Effector CD8-positive, alpha-beta T cell (primary cell): ENCODE results near the gene NFKBIA.
"Not testable (repeated sequence)": the region's sequence is repeated elsewhere in the genome, so short reads cannot be mapped to it uniquely, and the experiment has no call there.

Experiments
- DNase-seq: peaks from one replicate; lab custom pipeline; 2025; lab: John Stamatoyannopoulos, UW

NFKBIA gene

GRCh38 chr14:35390577-35391387 is 13.8 kb downstream of the NFKBIA start:
- DNase-seq = no peak

DNA sequence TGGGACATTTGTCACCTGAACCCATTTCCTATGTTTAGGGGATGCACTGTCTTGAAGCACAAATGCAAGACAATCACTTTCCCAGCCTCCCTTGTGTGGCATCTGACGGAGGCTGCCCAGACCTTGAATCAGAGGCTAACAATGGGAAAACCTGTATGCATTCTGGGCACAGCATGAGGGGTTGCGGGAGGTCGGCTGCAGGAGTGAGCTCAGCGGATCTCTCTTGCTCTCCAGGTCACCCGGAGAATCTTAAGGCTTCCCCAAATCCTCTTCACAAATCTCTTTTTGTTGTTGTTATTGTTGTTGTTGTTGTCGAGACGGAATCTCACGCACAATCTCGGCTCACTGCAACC is 15.3 kb downstream of the NFKBIA start:
- no peak for DNase-seq

DNA sequence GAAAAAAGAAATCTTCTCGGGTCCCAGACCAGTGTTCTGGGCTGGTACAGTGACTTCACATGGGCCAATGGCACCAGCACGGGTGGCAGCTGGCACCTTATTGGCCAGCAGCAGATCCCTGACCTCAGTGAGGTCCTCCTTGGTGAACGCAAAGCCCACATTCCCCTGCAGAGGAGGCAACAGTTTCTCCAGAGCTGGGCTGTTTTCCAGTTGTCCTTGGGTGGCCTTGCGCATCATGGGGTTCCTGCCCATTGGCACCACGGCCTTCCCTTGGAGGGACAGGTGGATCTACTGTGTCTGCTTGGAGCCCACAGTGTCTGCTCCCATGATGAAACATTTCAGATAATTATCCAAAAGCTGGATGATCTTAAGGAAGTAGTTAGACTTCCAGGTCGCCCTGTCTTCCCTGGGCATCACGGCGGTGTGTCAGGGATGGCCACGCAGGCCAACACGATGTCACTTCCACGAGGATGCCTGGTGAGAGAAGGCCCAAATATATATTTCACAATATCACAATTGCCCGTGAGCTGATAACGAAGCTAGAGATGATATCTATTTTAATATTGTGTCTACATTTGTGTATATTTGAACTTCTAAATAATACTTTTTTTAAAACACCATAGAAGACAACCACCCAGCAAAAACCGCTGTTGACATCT is 15.8 kb downstream of the NFKBIA start:
- no peak for DNase-seq

DNA sequence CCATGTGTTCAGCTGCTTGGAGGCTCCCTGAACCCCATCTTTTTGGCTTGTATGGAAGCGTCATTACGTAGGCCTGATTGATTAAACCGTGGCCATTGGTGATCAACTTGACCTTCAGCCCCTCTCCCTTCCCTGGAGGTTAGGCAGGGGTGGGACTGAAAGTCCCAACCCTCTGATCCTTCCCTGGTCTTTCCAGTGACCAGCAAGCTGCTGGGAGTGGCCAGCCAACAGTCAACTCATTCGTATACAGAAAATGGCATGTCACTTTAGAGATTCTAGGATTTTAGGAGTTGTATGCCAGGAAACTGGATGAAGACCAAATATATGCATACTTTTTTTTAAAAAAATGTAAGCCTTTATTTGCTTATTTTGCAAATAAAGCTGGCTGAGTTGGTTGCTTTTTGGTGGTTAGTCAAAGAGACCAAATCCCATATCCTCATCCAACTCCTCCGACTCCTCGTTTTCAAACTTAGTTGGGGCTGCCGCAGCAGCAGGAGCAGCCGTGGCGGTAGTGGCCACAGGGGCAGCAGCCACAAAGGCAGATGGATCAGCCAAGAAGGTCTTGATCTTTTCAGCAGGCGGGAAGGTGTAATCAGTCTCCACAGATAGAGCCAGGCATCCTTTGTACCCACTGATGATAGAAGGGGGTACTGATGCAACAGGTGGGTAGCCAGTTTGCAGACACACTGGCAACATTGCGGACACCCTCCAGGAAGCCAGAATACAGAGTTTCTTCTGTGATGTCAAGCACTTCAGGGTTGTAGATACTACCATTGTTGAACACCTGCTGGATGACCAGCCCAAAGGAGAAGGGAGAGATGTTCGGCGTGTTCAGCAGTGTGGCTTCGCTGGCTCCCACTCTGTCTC is 16.6 kb downstream of the NFKBIA start:
- DNase-seq = no peak

DNA sequence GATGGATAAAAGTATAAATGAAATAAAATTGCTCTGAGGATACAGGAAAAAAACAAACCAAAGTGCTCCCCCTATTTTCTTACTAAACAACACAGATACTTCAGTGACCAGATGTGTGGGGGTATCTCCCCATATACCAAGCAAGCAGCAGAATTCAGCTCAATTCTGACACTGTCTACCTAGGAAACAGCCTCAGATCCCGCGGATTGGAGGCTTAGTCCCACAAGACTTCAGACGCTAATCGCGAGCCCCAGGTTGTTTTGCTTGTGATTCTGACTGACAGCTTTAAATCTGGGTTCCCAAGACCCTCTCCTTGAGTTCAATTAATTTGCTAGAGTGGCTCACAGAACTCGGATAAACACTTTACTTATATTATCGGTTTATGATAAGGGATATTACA is 17.3 kb downstream of the NFKBIA start:
- DNase-seq = no peak

DNA sequence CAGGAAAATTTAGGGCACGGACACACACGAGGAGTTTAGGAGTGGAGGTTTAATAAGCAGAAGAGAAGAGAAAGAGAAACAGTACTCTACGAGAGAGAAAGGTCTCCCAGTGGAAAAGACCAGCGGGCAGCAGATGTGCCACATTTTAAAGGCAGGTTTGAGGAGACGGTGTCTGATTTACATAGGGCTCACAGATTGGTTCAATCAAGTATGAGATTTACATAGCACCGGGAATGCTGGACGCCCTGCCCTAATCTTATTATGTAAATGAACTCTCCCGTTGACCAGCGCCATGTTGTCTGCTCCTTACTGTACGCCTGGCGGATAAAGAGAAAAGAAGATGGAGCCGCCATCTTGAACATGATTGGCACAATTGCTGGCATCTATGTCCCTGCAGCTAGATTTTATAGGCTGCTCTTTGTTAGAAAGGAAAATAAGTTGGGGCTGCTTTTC is 17.9 kb downstream of the NFKBIA start:
- no peak for DNase-seq

- DNase-seq = no peak
These were observed 19.3 kb downstream of the NFKBIA start for GRCh38 chr14:35385042-35385839.

- DNase-seq = no peak
These were observed 20.0 kb downstream of the NFKBIA start for GRCh38 chr14:35384455-35385041.

GRCh38 chr14:35383569-35384454 is 20.7 kb downstream of the NFKBIA start:
- DNase-seq = no peak

- DNase-seq = no peak
These were observed 23.8 kb downstream of the NFKBIA start for GRCh38 chr14:35380794-35381193.

- DNase-seq = not testable (repeated sequence)
These were observed 25.2 kb downstream of the NFKBIA start for GRCh38 chr14:35379234-35379933.

DNA sequence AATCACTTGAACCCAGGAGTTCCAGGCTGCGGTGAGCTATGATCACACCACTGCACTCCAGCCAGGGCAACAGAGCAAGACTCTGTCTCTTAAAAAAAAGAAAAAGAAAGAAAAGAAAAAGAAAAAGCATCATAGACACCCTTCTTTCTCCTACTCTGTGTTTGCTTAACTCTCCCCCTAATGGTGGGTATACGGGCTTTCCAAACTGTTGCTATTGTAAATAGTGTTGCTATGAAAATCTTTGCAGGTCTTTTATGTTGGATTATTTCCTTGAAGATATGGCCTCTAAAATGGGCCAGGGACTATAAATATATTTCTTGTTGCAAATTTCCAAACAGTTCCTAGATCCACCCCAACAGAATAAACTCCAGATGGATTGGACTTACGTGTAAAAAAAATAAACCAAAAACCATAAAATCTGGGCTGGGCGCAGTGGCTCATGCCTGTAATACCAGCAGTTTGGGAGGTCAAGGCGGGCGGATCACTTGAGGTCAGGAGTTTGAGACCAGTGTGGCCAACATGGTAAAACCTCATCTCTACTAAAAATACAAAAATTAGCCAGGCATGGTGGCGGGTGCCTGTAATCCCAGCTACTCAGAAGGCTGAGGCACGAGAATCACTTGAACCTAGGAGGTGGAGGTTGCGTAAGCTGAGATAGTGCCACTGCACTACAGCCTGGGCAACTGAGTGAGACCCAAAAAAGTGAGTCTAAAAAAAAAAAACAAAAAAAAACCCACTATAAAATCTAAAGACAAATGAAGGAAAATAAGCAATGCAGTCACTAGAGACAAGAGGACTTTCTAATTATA is 25.9 kb downstream of the NFKBIA start:
- no peak for DNase-seq

DNA sequence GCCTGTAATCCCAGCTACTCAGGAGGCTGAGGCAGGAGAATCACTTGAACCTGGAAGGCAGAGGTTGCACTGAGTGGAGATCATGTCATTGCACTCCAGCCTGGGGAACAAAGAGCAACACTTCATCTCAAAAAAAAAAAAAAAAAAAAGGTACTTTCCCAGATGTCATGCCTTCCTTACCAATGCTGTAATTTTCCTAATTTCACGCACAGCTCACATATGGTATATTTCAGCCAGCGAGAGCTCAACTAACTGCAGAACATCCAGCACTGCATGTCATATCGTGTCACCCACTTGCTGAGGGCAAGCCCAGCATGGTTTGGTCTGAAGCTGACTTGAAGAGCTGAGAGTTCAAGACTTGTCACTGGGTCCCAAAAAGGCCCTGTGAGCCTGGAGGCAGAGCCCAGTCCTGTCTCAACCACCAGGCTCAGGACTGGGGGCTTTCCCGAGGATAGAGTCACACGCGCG is 29.0 kb downstream of the NFKBIA start:
- DNase-seq = no peak

- DNase-seq = no peak
These were observed 30.3 kb downstream of the NFKBIA start for GRCh38 chr14:35374263-35374712.

DNA sequence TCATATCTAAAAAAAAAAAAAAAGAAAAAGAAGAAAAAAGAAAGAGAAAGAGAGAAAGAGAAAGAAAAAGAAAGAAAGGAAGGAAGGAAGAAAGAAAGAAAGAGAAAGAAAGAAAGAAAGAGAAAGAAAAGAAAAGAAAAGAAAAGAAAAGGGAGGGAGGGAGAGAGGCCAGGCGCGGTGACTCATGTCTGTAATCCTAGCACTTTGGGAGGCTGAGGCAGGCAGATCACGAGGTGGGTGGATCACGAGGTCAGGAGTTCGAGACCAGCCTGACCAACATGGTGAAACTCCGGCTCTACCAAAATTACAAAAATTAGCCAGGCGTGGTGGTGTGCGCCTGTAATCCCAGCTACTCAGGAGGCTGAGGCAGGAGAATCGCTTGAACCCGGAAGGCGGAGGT is 31.3 kb downstream of the NFKBIA start:
- DNase-seq = not testable (repeated sequence)

GRCh38 chr14:35370969-35371368 is 33.6 kb downstream of the NFKBIA start:
- no peak for DNase-seq

DNA sequence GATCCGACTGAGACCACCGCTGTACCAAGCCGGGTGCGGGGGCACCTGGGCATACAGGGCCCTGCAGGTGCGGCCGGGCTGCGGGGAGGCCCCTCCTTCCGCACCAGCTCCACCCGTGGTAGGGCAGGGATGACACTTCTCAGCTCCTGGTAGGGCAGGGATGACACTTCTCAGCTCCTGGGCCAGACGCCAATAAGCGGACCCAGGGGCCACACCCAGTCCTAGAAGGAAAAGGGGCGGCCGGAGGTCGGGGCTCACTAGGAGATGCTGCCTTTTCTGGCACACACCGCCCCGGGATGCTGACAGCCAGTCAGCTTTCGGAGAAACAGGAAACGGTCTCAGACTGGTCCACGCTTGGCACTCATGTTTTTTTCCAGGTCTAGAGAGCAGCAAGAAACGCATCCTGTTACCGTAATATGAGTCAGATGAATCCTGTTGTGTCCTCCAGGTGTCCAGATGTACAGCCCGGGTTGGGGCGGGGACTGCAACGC is 34.8 kb downstream of the NFKBIA start:
- peak; percentile 3 for DNase-seq
